GM18861 (cell line): ENCODE measurements around the gene MYO5C.
"Not testable (repeated sequence)": the region's sequence is repeated elsewhere in the genome, so short reads cannot be mapped to it uniquely, and the experiment has no call there.

Experiments used
- ATAC-seq: cut with Tn5 transposase; IDR thresholded peaks from one replicate; pipeline ENCODE4 v1.9.1; 2021; ENCODE audit not compliant: unreplicated experiment

MYO5C gene

GRCh38 chr15:52243697-52244555 is 51.7 kb downstream of the MYO5C start:
- ATAC-seq, result no peak

- ATAC-seq, result no peak
Measured at GRCh38 chr15:52243286-52243685, 52.3 kb downstream of the MYO5C start.

- ATAC-seq, result no peak
Measured at GRCh38 chr15:52241489-52241888, 54.1 kb downstream of the MYO5C start.

- no peak for ATAC-seq
Measured at GRCh38 chr15:52240166-52240565, 55.4 kb downstream of the MYO5C start.

GRCh38 chr15:52238989-52239525 is 56.5 kb downstream of the MYO5C start:
- not testable (repeated sequence) for ATAC-seq

- ATAC-seq, result no peak
Measured at GRCh38 chr15:52238149-52238548, 57.5 kb downstream of the MYO5C start.

GRCh38 chr15:52236013-52236412 is 59.6 kb downstream of the MYO5C start:
- ATAC-seq, result no peak

- no peak for ATAC-seq
Measured at GRCh38 chr15:52234596-52235541, 60.7 kb downstream of the MYO5C start.

- ATAC-seq, result peak; percentile 38
Measured at GRCh38 chr15:52233405-52233804, 62.2 kb downstream of the MYO5C start.

GRCh38 chr15:52232327-52232726 is 63.3 kb downstream of the MYO5C start:
- ATAC-seq, result peak; percentile 65

- ATAC-seq, result no peak
Measured at GRCh38 chr15:52230073-52230472, 65.5 kb downstream of the MYO5C start.

- ATAC-seq, result no peak
Measured at GRCh38 chr15:52228921-52229320, 66.7 kb downstream of the MYO5C start.

GRCh38 chr15:52227456-52227855 is 68.1 kb downstream of the MYO5C start:
- peak; percentile 81 for ATAC-seq

- no peak for ATAC-seq
Measured at GRCh38 chr15:52225230-52225629, 70.4 kb downstream of the MYO5C start.

- ATAC-seq, result no peak
Measured at GRCh38 chr15:52224211-52224610, 71.4 kb downstream of the MYO5C start.

GRCh38 chr15:52221730-52222129 is 73.9 kb downstream of the MYO5C start:
- no peak for ATAC-seq

- ATAC-seq, result no peak
Measured at GRCh38 chr15:52220937-52221660, 74.5 kb downstream of the MYO5C start.

- ATAC-seq, result no peak
Measured at GRCh38 chr15:52220251-52220650, 75.4 kb downstream of the MYO5C start.

GRCh38 chr15:52218816-52219215 is 76.8 kb downstream of the MYO5C start:
- ATAC-seq, result no peak

GRCh38 chr15:52218371-52218770 is 77.2 kb downstream of the MYO5C start:
- ATAC-seq, result no peak

- ATAC-seq, result no peak
Measured at GRCh38 chr15:52217186-52217585, 78.4 kb downstream of the MYO5C start.
